Duodenal mucosa (tissue), 2 donors: Measurements from ENCODE around the gene PDGFC.
A peak's percentile ranks its signal among the peaks of the same experiment; 100 is the strongest.

Experiments
- H3K27ac ChIP-seq: one replicate; pipeline ENCODE4 v1.7.0; 2013; ENCODE audit warnings: low read depth, low read length
- H3K27me3 ChIP-seq, 2 donors: one replicate each; pipeline ENCODE4 v1.7.0; 2013; ENCODE audit warnings: low read length in 2 of 2, control low read depth in 1 of 2; ENCODE audit not compliant: insufficient read depth in 2 of 2, control insufficient read depth in 1 of 2
- H3K36me3 ChIP-seq, 2 donors: one replicate each; pipeline ENCODE4 v1.7.0; 2013; ENCODE audit warnings: low read length in 2 of 2, control low read depth in 1 of 2; ENCODE audit not compliant: insufficient read depth in 2 of 2, control insufficient read depth in 1 of 2
- H3K4me1 ChIP-seq, 2 donors: one replicate each; pipeline ENCODE4 v1.7.0; 2013; ENCODE audit warnings: low read length in 2 of 2, control low read depth in 1 of 2; ENCODE audit not compliant: insufficient read depth in 2 of 2, control insufficient read depth in 1 of 2
- H3K4me3 ChIP-seq, 2 donors: one replicate each; pipeline ENCODE4 v1.7.0; 2013; ENCODE audit warnings: low read length in 2 of 2, low read depth in 1 of 2
- H3K9ac ChIP-seq, 2 donors: one replicate each; pipeline ENCODE4 v1.7.0; 2013; ENCODE audit warnings: low read length in 2 of 2, low read depth in 1 of 2
- H3K9me3 ChIP-seq, 2 donors: one replicate each; pipeline ENCODE4 v1.7.0; 2013; ENCODE audit warnings: low read length in 2 of 2, control low read depth in 1 of 2; ENCODE audit not compliant: control insufficient read depth in 1 of 2

Gene PDGFC

DNA sequence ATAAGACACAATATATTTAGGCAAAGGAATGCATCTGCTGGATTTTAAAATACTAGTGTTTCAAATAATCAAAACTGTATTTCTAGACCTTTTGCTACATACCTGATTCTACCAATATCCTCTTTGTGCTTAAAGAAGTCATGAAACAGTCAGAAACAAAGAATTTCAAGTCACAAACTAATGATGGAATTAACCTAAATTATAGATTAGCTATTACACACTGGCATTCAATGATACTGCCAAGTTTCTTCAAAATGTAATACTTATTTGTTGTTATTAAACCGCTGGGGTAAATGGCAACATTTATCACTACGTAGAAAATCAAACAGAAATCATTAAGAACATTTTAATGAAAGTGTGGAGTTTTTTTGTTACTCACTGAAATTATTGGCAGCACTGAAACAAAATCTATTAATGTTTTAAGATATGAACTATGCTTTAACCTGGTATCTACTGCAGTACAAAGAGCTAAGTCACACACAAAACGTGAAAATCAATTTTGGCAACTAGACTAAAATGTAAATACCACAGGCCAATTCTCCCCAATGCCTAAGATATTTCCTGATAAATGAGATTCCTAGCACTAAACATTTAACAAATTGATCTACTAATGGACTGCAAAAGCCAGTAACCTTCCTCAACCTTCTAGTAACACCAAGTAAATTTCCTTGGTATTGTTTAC lies 19.4 kb downstream of the PDGFC start:
- H3K27me3 ChIP-seq = no peaks in the 10 kb centered on the region
- no peaks in the 10 kb centered on the region for H3K4me1 ChIP-seq
- no peak overlapping the region for H3K9ac ChIP-seq
- no peak overlapping the region for H3K4me3 ChIP-seq
- H3K27ac ChIP-seq = no peak overlapping the region
- H3K36me3 ChIP-seq = no peaks in the 10 kb centered on the region
- H3K9me3 ChIP-seq = no peaks in the 10 kb centered on the region

DNA sequence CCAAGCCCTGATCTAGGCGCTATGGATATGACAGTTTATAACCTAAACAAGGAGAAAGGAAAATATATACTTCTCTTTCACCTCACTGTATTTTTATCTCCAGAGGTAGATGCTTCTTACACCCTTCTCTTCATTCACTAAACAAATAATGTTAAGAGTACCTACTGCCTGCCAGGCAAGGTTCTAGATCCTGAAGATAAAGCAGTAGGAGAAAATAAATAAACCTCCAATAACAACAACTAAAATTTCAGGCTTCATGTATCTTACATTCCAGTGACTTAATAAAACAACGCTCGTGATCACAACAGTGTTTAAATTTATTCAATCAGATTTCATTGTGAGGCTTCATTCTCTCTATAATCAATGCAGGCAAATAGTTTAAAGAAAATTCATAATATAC lies 20.7 kb downstream of the PDGFC start:
- Histone ChIP-seq H3K4me1 (no peaks in the 10 kb centered on the region), H3K36me3 (no peaks in the 10 kb centered on the region), H3K27me3 (no peaks in the 10 kb centered on the region), H3K9ac (no peak overlapping the region), H3K4me3 (no peak overlapping the region), H3K27ac (no peak overlapping the region), H3K9me3 (no peaks in the 10 kb centered on the region)

DNA sequence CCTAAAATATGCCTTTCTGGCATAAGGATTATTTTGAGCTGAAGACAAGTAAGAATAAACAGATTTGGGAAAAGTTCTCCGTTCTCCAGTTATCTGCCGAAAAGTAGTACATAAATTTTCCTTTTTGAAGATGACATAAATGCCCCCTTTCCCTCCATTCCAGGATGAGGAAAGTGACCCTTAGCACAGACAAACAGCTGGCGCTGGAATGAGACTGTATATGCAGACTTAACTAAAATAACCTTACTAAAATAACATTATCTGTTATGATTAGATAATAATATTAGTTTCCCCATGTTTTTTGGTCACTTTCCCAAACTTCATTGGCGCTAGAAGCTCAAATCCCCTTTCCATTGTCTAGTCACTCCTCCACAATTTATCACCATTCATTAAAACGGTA lies 21.5 kb downstream of the PDGFC start:
- Histone ChIP-seq H3K27me3 (no peaks in the 10 kb centered on the region), H3K36me3 (no peaks in the 10 kb centered on the region), H3K9me3 (no peaks in the 10 kb centered on the region), H3K4me1 (no peaks in the 10 kb centered on the region), H3K9ac (no peak overlapping the region), H3K4me3 (no peak overlapping the region), H3K27ac (peak overlapping the region; percentile 36)

DNA sequence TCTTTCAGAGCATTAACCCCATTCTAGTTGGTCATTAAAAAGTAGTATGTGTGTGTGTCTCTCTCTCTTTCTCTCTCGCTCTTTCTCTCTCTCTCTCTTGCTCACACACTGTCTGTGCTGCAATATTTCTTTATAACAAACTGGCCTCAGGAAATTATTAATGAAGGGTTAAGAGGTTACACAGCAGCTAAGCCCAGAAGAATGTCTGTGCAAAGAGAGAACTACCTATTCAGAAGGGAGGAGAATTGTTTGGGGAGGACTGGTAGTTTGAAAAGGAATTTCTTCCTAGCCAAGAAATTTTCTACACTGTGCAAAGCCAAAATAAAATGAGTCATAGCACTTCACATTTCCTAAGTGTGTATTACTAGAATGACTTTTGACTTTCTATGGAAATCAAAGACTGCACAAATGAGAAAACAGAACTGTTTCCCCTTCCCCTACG lies 22.2 kb downstream of the PDGFC start:
- Histone ChIP-seq H3K27me3 (no peaks in the 10 kb centered on the region), H3K4me1 (no peaks in the 10 kb centered on the region), H3K9me3 (no peaks in the 10 kb centered on the region), H3K9ac (no peak overlapping the region), H3K36me3 (no peaks in the 10 kb centered on the region), H3K4me3 (no peak overlapping the region), H3K27ac (no peak overlapping the region)

DNA sequence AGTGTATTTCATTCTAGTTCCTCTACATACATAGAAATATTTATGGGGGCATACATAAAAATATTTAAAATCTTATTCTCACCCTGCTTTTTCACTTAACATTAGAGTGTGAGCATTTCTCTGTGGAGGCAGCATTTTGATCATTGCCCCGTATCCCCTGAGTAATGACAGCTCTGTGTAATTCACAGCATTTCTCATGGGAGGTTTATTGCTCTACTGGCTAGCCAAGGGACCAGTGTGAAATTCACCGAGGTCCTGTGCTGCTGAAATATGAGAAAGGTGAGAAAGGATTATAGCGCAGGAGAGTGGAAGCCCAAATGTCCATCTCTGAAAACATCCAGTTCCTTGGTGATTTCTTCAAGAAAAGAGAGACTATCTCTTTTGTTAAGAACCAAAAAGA lies 22.9 kb downstream of the PDGFC start:
- H3K4me1 ChIP-seq = no peaks in the 10 kb centered on the region

DNA sequence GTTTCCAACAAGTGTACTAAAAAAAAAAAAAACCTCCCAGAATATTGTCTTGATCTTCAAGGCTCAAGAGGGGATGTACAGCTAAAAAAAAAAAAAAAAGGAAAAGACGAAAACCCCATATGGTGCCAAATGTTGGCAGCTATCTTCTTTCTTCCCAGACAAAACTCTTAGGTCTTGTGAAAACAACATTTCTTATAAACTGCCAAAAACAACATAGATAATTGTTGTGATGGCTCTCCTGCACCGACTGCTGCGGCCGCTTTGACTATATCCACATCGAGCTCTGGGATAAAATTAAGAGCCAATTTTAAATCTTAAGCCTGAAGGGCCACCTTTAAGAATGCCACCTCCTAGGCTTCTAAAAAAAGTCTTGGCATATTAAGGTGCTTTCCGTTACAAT lies 23.5 kb downstream of the PDGFC start:
- H3K9me3 ChIP-seq = no peaks in the 10 kb centered on the region
- no peaks in the 10 kb centered on the region for H3K27me3 ChIP-seq
- H3K9ac ChIP-seq = no peak overlapping the region
- H3K4me3 ChIP-seq = no peak overlapping the region
- H3K4me1 ChIP-seq = no peaks in the 10 kb centered on the region
- H3K36me3 ChIP-seq = no peaks in the 10 kb centered on the region
- no peak overlapping the region for H3K27ac ChIP-seq

More for the DNA sequence above, 22.9 kb downstream of the PDGFC start:
- Histone ChIP-seq H3K27ac (no peak overlapping the region), H3K27me3 (no peaks in the 10 kb centered on the region), H3K4me3 (no peak overlapping the region), H3K36me3 (no peaks in the 10 kb centered on the region), H3K9ac (no peak overlapping the region), H3K9me3 (no peaks in the 10 kb centered on the region)

DNA sequence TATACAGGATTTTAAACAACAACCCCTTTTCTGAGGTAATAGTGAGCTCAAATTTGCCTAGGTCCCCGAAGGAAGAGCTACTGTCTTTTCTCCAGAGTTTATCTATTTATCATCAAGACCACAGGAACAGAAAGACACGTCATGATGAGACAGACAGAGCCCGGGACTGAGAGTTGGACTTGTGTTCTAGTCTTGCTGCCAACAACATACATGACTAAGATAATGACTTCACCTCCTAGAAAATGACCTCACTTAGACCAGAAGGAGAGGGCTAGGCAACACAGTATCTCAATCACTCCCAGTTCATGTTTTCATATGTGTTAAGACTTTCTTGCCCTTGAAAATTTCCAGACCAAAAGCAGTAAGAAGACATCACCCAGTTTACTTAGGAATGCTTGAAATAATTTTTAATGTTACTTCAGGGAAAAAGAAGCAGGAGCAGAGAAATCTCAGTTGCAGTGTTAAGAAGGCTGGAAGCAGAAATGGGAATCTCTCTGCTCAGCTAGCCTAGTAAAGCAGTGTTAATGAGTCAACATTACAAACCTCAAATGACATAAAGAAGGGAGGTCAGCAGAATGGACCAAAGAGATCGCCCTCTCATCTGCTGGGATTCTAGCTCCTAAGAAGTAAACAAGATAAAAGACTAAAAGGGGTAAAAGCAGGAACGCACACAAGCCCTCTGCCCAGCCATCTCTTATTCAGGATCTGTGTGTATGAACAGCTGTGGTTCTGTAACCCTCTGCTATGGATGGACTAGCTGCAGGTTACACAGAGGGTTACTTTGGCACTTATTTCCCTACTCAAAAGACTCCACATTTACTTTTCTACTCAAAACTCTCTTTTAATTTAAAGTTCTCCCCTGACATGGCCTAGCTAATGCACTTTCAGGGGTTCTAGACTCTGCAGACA lies 24.8 kb downstream of the PDGFC start:
- no peaks in the 10 kb centered on the region for H3K27me3 ChIP-seq
- H3K9me3 ChIP-seq = no peaks in the 10 kb centered on the region
- no peak overlapping the region for H3K4me3 ChIP-seq
- no peaks in the 10 kb centered on the region for H3K36me3 ChIP-seq
- no peaks in the 10 kb centered on the region for H3K4me1 ChIP-seq
- H3K27ac ChIP-seq = peak overlapping the region; percentile 54
- H3K9ac ChIP-seq = no peak overlapping the region

DNA sequence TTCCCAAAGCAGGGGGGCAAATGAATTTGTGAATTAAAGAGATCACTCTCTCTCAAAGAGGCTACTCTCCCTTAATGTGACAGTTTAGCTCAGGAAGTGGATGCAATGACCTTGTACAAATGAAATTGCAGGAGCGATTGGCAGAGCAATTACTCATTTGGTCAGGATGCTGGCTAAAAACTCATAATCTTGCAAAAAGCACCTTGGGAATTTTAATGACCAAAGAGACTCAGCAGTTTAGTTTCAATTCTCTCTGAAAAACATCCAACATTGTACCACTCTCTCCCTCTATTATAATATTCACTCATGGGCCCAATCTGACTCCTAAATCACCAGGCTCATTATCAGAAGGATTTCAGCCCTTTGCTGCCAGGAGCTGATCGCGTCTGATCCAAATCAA lies 26.1 kb downstream of the PDGFC start:
- H3K27ac ChIP-seq = no peak overlapping the region
- H3K9ac ChIP-seq = no peak overlapping the region
- no peaks in the 10 kb centered on the region for H3K4me1 ChIP-seq
- H3K27me3 ChIP-seq = no peaks in the 10 kb centered on the region
- H3K4me3 ChIP-seq = no peak overlapping the region
- no peaks in the 10 kb centered on the region for H3K9me3 ChIP-seq
- H3K36me3 ChIP-seq = no peaks in the 10 kb centered on the region

DNA sequence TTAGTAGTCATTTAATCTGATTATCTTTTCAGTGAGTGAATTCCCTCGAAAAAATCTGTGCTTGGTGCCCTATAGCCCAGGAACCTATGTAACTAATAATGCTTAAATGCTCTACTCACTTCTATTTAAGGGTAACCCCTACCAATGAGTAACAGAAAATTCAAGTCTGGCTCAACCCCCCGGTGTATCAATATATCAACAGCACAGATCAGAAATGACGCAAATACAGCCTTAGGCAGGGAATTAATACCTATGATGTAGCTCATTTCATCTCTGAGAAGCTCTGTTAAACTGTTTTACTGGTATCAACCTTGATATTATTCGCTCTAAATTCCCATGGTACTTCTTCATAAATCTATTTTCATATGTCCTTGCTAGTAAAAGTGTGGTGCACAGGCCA lies 28.6 kb downstream of the PDGFC start:
- H3K9ac ChIP-seq = no peak overlapping the region
- H3K27ac ChIP-seq = no peak overlapping the region
- H3K4me1 ChIP-seq = no peaks in the 10 kb centered on the region
- H3K27me3 ChIP-seq = no peaks in the 10 kb centered on the region
- no peaks in the 10 kb centered on the region for H3K9me3 ChIP-seq
- H3K36me3 ChIP-seq = no peaks in the 10 kb centered on the region
- no peak overlapping the region for H3K4me3 ChIP-seq

DNA sequence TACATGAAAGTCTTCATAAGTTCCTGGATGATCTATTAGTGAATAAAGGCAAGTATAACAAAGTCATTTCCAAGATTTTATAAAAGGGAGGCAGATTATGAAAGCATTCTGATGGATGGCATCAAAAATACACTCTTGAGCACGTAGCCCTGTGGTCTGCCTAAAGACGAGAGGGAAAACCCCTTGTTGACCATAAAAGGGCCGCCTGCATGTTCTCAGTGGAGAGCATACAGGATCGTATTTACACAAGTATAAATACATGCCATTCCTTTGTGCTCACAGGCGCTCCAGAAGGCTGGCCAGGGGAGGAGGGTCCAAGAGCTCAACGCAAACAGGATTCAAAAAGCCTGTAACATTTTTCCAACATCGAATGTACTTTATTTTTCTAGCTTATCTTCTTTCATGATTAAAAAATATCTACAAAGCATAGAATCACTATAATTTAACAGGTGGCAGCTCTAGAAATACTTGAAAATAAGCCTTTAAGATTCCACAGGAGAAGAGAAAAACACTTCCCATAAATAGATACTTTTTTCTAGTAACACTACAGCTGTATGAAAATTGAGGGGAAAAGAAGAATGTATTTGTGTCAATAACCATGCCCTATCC lies 29.6 kb downstream of the PDGFC start:
- Histone ChIP-seq H3K9ac (no peak overlapping the region), H3K9me3 (no peaks in the 10 kb centered on the region), H3K27ac (no peak overlapping the region), H3K36me3 (no peaks in the 10 kb centered on the region), H3K4me3 (no peak overlapping the region), H3K27me3 (no peaks in the 10 kb centered on the region), H3K4me1 (no peaks in the 10 kb centered on the region)
